Activated CD4-positive, alpha-beta T cell treated with anti-CD3 and anti-CD28 coated beads for 48 hours (primary cell): ENCODE data around the gene TRAF3.
A peak's percentile ranks its signal among the peaks of the same experiment; 100 is the strongest.
"Not testable (repeated sequence)": the region's sequence is repeated elsewhere in the genome, so short reads cannot be mapped to it uniquely, and the experiment has no call there.

Experiments used
- DNase-seq: peaks from one replicate; pipeline ENCODE4 v3.0.0-alpha.2; 2020

The TRAF3 gene

GRCh38 chr14:102868956-102869547 is 91.8 kb downstream of the TRAF3 start:
- no peak for DNase-seq

- no peak for DNase-seq
These were observed 93.0 kb downstream of the TRAF3 start for GRCh38 chr14:102870246-102870645.

GRCh38 chr14:102870994-102871831 is 94.0 kb downstream of the TRAF3 start:
- no peak for DNase-seq

- no peak for DNase-seq
These were observed 94.8 kb downstream of the TRAF3 start for GRCh38 chr14:102872020-102872419.

- no peak for DNase-seq
These were observed 95.9 kb downstream of the TRAF3 start for GRCh38 chr14:102873131-102873530.

- no peak for DNase-seq
These were observed 96.4 kb downstream of the TRAF3 start for GRCh38 chr14:102873546-102874061.

GRCh38 chr14:102875652-102876051 is 98.4 kb downstream of the TRAF3 start:
- DNase-seq, result no peak

GRCh38 chr14:102877511-102877910 is 100.3 kb downstream of the TRAF3 start:
- DNase-seq, result not testable (repeated sequence)

- no peak for DNase-seq
These were observed 101.1 kb downstream of the TRAF3 start for GRCh38 chr14:102878174-102878969.

- DNase-seq, result no peak
These were observed 101.8 kb downstream of the TRAF3 start for GRCh38 chr14:102878970-102879460.

GRCh38 chr14:102882226-102882906 is 105.1 kb downstream of the TRAF3 start:
- no peak for DNase-seq

- peak; percentile 45 for DNase-seq
These were observed 105.9 kb downstream of the TRAF3 start for GRCh38 chr14:102883089-102883541.

- DNase-seq, result no peak
These were observed 106.3 kb downstream of the TRAF3 start for GRCh38 chr14:102883554-102883953.

GRCh38 chr14:102885737-102886447 is 108.6 kb downstream of the TRAF3 start:
- DNase-seq, result no peak

- DNase-seq, result no peak
These were observed 111.5 kb downstream of the TRAF3 start for GRCh38 chr14:102888748-102889147.

GRCh38 chr14:102889615-102890014 is 112.4 kb downstream of the TRAF3 start:
- no peak for DNase-seq

GRCh38 chr14:102891111-102891510 is 113.9 kb downstream of the TRAF3 start:
- DNase-seq, result no peak

- no peak for DNase-seq
These were observed 114.3 kb downstream of the TRAF3 start for GRCh38 chr14:102891556-102891955.

- DNase-seq, result no peak
These were observed 115.4 kb downstream of the TRAF3 start for GRCh38 chr14:102892651-102893050.

GRCh38 chr14:102893452-102893851 is 116.2 kb downstream of the TRAF3 start:
- no peak for DNase-seq

GRCh38 chr14:102896735-102897134 is 119.5 kb downstream of the TRAF3 start:
- DNase-seq, result not testable (repeated sequence)
